SH-SY5Y (cell line): Measurements from ENCODE around the gene ZSWIM2.

Experiments
- GATA2 ChIP-seq: IDR thresholded peaks from 2 replicates; pipeline ENCODE4 v1.6.1; 2011; ENCODE audit warnings: mild to moderate bottlenecking, low read depth, low read length
- GATA3 ChIP-seq: IDR thresholded peaks from 2 replicates; pipeline ENCODE4 v1.6.1; 2011; ENCODE audit warnings: low read depth, mild to moderate bottlenecking, low read length, moderate library complexity

GRCh38 chr2:186894478-186894877 is 45.5 kb upstream of the ZSWIM2 start:
- TF ChIP-seq GATA2, result no peak
- TF ChIP-seq GATA3, result no peak
